Memory B cell (primary cell): ENCODE data around the gene DOCK1.

Experiments
- ATAC-seq: fragments of 150-1000 bp; cut with Tn5 transposase; 2 replicates; pipeline ENCODE4 v1.10.0; 2021; ENCODE audit warnings: low read depth, mild to moderate bottlenecking, moderate library complexity
- DNase-seq, 2 donors: peaks; one replicate each; pipeline ENCODE4 v3.0.0; 2022; ENCODE audit warnings: low spot score in 2 of 2
- H3K27ac Mint-ChIP-seq: one replicate; pipeline ENCODE4 v1.8.0; 2022; ENCODE audit warnings: mild to moderate bottlenecking, moderate library complexity, mixed read lengths
- H3K27me3 Mint-ChIP-seq: one replicate; pipeline ENCODE4 v1.8.0; 2022; ENCODE audit warnings: mixed read lengths
- H3K36me3 Mint-ChIP-seq: one replicate; pipeline ENCODE4 v1.8.0; 2022; ENCODE audit warnings: mild to moderate bottlenecking, mixed read lengths
- H3K4me1 Mint-ChIP-seq: one replicate; pipeline ENCODE4 v1.8.0; 2022; ENCODE audit warnings: mixed read lengths
- H3K4me3 Mint-ChIP-seq: one replicate; pipeline ENCODE4 v1.8.0; 2022; ENCODE audit warnings: mild to moderate bottlenecking, moderate library complexity, mixed read lengths
- H3K9me3 Mint-ChIP-seq: one replicate; pipeline ENCODE4 v1.8.0; 2022; ENCODE audit warnings: mixed read lengths

The DOCK1 gene

DNA sequence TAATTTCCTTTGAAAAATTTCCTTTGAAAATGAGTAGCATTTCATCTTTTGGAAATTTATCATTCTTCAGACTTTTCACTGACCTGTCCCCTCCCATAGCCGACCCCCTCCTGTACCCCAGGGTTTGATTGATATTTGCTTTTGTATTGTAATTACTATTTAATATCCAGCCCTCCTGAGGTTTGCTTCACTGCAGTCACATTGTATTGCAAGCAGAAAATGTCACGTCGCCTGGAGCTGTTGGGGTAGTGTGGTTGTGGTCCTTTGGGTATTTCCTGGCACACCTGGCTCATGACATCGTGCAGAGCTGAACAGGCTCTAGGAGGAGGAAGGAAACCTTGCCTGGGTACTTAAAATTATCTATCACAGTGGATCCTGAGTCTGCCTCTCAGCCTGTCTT, 175.1 kb downstream of the DOCK1 start:
- no peaks in the 10 kb centered on the region for H3K4me1 Mint-ChIP-seq
- no peaks in the 10 kb centered on the region for H3K36me3 Mint-ChIP-seq
- peaks cover 8% of the 10 kb centered on the region for H3K9me3 Mint-ChIP-seq
- no peaks in the 10 kb centered on the region for H3K27me3 Mint-ChIP-seq
- ATAC-seq, result no peak
- H3K27ac Mint-ChIP-seq, result no peak overlapping the region
- no peak overlapping the region for H3K4me3 Mint-ChIP-seq
- DNase-seq, result no peak

DNA sequence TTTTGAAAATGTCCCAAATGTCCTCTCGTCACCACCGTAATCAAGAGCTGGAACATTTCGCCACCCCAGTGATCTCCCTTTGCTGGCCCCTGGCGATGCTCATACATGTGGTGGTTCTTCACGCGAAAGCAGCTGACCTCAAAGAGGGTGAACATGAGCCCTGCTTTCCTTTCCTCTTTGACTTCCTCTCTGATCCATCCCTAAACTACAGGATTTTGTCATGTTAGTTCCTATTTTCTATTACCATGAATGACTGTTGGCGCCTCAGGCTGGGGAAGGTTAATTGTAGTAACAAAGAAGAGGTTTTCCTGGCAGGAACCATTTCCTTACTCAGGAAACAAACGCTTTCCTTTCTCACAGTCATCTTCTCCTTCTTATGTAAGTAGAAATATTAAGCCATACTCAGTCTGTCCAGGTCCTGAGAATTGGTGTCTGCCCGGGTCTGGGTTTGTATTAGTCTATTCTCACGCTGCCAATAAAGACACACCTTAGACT, 176.7 kb downstream of the DOCK1 start:
- peaks cover 8% of the 10 kb centered on the region for H3K9me3 Mint-ChIP-seq
- ATAC-seq (no peak), DNase-seq (no peak)
- no peak overlapping the region for H3K27ac Mint-ChIP-seq
- H3K4me1 Mint-ChIP-seq, result no peaks in the 10 kb centered on the region
- H3K27me3 Mint-ChIP-seq, result no peaks in the 10 kb centered on the region
- H3K4me3 Mint-ChIP-seq, result no peak overlapping the region
- H3K36me3 Mint-ChIP-seq, result no peaks in the 10 kb centered on the region

DNA sequence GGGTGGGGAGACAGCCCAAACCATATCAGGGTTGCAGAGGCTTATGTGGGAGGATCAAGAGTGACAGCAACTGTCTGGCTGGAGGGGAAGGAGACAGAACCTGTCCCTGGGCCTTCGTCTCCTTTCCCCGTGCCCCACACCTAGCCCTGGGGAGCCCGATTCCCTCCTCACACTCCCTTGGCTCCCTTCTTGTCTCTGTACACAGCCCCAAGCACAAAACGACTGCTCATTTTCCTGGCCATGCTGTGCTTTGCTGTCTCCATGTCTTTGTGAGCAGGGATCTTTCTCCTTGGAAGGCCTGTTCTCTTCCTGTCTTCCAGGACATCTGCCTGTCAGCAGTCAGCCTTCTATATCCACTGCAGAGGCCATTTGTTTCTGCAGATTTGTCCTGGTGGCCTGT, 177.4 kb downstream of the DOCK1 start:
- H3K27me3 Mint-ChIP-seq, result no peaks in the 10 kb centered on the region
- H3K9me3 Mint-ChIP-seq, result peaks cover 8% of the 10 kb centered on the region
- H3K27ac Mint-ChIP-seq, result no peak overlapping the region
- H3K36me3 Mint-ChIP-seq, result no peaks in the 10 kb centered on the region
- DNase-seq, result no peak
- ATAC-seq, result no peak
- no peak overlapping the region for H3K4me3 Mint-ChIP-seq
- no peaks in the 10 kb centered on the region for H3K4me1 Mint-ChIP-seq

DNA sequence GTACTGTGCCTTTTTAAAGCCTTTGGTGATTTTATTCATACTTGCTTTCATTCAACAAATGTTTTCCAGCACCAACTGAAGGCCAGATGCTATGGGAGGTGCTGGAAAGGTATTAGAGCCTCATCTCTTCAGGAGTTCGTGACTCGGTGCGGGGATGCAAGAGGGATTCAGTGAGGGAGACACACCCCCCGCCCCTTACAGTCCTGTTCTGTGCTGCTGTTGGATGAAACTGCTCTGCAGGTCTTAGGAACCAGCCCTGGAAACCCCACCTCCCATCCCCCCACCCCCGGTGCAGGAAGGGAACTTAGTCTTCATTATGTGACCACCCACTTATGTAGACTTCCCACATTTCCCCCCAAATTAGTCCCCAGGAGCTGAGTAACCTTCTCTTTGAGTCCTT, 180.7 kb downstream of the DOCK1 start:
- no peaks in the 10 kb centered on the region for H3K27me3 Mint-ChIP-seq
- H3K27ac Mint-ChIP-seq, result no peak overlapping the region
- no peaks in the 10 kb centered on the region for H3K36me3 Mint-ChIP-seq
- no peak overlapping the region for H3K4me3 Mint-ChIP-seq
- DNase-seq (no peak), ATAC-seq (no peak)
- no peaks in the 10 kb centered on the region for H3K4me1 Mint-ChIP-seq
- peaks cover 5% of the 10 kb centered on the region for H3K9me3 Mint-ChIP-seq

DNA sequence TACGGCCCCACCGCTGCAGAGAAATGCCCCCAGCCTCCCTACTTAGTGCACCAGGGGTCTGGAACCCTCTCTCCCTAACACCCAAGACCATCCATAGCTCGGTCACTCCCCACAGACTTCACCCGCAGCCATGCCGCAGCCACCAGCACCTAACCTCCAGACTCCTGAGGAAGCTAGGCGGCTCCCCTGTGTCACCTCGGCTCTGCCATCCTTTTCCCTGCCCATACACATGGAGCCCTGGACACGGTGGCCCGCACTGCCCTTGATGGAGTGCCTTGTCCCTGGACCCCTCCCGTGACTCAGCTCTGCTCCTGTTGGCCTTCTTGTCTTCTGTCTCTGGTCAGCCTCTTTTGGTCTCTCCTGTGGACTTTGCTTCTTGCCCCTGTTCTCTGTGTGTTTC, 183.7 kb downstream of the DOCK1 start:
- no peaks in the 10 kb centered on the region for H3K36me3 Mint-ChIP-seq
- no peaks in the 10 kb centered on the region for H3K27me3 Mint-ChIP-seq
- no peak overlapping the region for H3K4me3 Mint-ChIP-seq
- ATAC-seq (no peak), DNase-seq (no peak)
- no peaks in the 10 kb centered on the region for H3K4me1 Mint-ChIP-seq
- H3K27ac Mint-ChIP-seq, result no peak overlapping the region
- H3K9me3 Mint-ChIP-seq, result peaks cover 2% of the 10 kb centered on the region

DNA sequence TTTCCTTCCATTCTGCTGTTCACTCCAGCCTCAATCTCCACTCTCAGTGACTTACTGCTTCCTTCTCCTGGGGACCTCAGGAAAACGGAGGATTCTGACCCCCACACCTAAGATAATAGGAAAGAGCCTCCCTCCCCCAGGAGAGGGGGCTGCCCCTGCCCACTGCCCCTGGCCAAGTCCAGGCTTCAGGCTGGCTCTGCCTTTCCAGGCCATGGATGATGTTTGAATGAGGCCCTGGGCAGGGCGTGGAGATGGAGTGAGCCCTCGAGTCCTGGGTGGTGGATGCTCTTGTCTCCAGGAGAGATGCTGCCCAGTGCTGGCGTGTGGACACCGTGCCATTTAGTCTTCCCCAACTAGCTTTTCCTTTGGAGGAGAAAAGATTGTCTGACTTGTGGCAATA, 184.2 kb downstream of the DOCK1 start:
- no peak for DNase-seq
- ATAC-seq, result no peak
- H3K36me3 Mint-ChIP-seq, result no peaks in the 10 kb centered on the region
- H3K4me1 Mint-ChIP-seq, result no peaks in the 10 kb centered on the region
- H3K27me3 Mint-ChIP-seq, result no peaks in the 10 kb centered on the region
- H3K4me3 Mint-ChIP-seq, result no peak overlapping the region
- peaks cover 2% of the 10 kb centered on the region for H3K9me3 Mint-ChIP-seq
- no peak overlapping the region for H3K27ac Mint-ChIP-seq

DNA sequence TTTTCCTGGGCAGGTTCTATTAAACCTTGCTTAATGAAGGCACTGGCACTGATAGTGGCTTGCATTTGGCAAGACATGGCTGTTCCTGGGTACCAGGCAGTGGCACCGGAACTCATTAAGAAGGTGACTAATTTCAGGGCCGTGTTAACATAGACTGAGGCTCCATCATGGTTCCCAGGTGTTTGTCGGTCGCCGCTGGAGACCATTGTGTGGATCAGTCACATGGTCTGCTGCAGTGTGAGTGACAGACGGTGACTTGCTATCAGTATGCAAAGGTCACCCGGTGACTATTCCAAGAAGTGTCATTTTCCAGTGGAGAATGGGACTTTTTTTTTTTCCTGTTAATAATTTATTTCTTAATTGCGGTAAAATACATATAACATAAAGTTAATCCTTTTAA, 184.9 kb downstream of the DOCK1 start:
- Mint-ChIP-seq H3K36me3 (no peaks in the 10 kb centered on the region), H3K4me1 (no peaks in the 10 kb centered on the region), H3K4me3 (no peak overlapping the region), H3K27me3 (no peaks in the 10 kb centered on the region), H3K9me3 (peaks cover 2% of the 10 kb centered on the region), H3K27ac (no peak overlapping the region)
- DNase-seq, result no peak
- no peak for ATAC-seq

DNA sequence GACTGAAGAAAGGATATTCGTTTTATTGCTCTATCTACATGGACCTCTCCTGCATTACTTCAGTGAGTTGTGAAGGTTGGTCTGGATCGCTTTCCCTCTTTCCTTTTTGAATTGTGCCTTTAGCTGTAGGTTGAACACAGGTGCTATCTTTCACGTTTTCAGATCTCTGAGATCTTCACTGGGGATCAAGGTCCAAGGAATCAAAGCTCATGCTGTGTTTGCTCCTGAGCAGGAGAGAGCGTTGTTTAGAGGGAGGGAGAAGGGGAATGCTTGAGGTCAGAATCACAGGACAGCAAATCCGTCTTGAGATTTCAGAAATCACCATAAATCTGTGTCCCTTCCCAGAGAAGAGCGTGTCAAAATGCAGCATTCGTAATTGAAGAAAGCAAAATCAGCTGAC, 186.1 kb downstream of the DOCK1 start:
- no peak overlapping the region for H3K4me3 Mint-ChIP-seq
- H3K27me3 Mint-ChIP-seq, result no peaks in the 10 kb centered on the region
- no peaks in the 10 kb centered on the region for H3K4me1 Mint-ChIP-seq
- DNase-seq, result no peak
- H3K9me3 Mint-ChIP-seq, result peaks cover 2% of the 10 kb centered on the region
- H3K27ac Mint-ChIP-seq, result no peak overlapping the region
- no peaks in the 10 kb centered on the region for H3K36me3 Mint-ChIP-seq
- no peak for ATAC-seq

DNA sequence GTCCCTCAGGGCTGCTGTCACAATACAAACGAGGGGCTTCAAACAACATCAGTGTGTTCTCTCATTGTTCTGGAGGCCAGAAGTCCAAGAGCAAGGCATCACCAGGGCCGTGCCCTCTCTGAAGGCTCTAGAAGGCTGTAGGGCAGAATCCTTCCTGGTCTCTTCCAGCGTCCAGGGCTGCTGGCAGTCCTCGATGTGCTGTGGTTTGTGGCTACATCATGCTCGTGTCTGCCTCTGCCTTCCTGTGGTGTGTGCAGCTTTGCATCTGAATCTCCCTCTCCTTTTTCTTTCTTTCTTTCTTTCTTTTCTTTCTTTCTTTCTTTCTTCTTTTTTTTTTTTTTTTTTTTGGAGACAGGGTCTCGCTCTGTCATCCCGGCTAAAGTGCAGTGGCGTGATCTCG, 187.7 kb downstream of the DOCK1 start:
- Mint-ChIP-seq H3K27me3 (no peaks in the 10 kb centered on the region), H3K27ac (no peak overlapping the region), H3K36me3 (no peaks in the 10 kb centered on the region), H3K4me1 (no peaks in the 10 kb centered on the region), H3K9me3 (peaks cover 2% of the 10 kb centered on the region), H3K4me3 (no peak overlapping the region)
- ATAC-seq (no peak), DNase-seq (no peak)

DNA sequence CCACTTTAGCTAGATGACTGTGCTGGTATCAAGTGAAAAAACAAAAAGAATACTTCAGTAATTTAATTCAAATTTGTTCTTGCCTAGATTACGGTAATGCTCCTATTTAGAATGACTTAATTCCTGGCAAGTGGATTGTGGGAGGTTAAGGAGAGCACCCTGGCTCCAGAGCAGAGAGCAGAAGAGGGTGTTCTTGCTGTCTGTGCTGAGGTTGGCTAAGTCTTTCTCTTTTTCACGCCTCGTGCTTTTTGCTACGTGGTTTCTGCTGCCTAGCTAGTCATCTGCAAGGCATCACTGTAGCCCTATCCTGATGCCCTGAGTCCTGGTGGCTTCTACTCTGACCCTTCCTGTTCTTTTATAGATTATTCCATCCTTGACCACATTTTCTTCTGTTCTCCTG, 189.8 kb downstream of the DOCK1 start:
- H3K27ac Mint-ChIP-seq, result no peak overlapping the region
- H3K9me3 Mint-ChIP-seq, result peaks cover 5% of the 10 kb centered on the region
- DNase-seq (no peak), ATAC-seq (no peak)
- no peaks in the 10 kb centered on the region for H3K36me3 Mint-ChIP-seq
- H3K4me1 Mint-ChIP-seq, result no peaks in the 10 kb centered on the region
- H3K4me3 Mint-ChIP-seq, result no peak overlapping the region
- H3K27me3 Mint-ChIP-seq, result no peaks in the 10 kb centered on the region

DNA sequence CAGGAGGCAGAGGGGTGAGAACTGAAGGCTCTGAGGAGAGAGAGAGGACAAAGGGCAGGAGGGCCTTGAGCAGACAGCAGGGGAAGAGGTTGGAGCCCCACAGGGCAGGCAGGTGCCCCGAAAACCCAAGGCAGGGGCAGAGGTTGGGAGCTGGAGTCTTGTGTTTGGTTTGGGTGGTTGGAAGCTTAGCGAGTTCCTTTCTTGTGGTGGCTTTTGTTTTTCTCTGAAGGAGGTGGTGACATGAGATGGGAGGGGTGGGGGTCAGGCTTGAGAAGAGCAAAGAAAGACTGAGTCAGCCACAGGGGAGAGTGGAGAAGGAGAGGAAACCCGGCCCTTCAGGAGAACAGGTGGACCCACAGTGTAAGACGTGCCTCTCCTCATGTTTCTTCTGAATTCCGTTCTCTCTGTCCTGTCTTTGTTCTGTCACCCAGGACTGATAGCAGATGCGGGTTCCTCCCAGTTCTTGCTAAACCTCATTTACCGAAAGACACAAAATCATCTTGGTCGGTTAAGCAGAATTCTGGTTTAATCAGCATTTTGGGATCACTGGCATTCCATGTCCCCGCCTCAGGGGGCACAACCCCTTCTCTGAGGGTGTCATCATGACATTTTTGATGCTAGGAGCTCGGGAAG, 195.9 kb downstream of the DOCK1 start:
- H3K36me3 Mint-ChIP-seq, result no peaks in the 10 kb centered on the region
- no peak overlapping the region for H3K4me3 Mint-ChIP-seq
- no peak for ATAC-seq
- H3K4me1 Mint-ChIP-seq, result no peaks in the 10 kb centered on the region
- H3K27ac Mint-ChIP-seq, result no peak overlapping the region
- H3K9me3 Mint-ChIP-seq, result peaks cover 8% of the 10 kb centered on the region
- no peaks in the 10 kb centered on the region for H3K27me3 Mint-ChIP-seq
- no peak for DNase-seq

DNA sequence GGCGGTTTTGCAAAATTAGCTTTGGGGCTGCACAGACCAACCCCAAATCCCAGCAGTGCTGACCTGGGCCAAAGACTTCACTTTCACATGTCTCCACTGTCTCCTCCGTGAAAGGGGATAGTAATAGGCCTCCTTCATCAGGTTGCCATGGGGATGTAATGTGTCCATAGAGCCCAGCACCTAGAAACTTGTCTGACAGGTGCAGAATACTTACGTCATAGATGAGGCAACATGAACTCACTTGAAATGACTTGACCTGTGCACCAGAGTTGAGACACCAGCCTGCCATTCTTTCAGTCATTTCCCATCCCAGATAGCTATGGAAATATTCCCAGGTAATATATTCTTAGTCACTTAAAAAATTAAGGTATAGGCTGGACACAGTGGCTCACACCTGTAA, 196.9 kb downstream of the DOCK1 start:
- no peaks in the 10 kb centered on the region for H3K27me3 Mint-ChIP-seq
- no peak overlapping the region for H3K27ac Mint-ChIP-seq
- peaks cover 8% of the 10 kb centered on the region for H3K9me3 Mint-ChIP-seq
- ATAC-seq, result no peak
- no peak overlapping the region for H3K4me3 Mint-ChIP-seq
- DNase-seq, result no peak
- H3K36me3 Mint-ChIP-seq, result no peaks in the 10 kb centered on the region
- H3K4me1 Mint-ChIP-seq, result no peaks in the 10 kb centered on the region

DNA sequence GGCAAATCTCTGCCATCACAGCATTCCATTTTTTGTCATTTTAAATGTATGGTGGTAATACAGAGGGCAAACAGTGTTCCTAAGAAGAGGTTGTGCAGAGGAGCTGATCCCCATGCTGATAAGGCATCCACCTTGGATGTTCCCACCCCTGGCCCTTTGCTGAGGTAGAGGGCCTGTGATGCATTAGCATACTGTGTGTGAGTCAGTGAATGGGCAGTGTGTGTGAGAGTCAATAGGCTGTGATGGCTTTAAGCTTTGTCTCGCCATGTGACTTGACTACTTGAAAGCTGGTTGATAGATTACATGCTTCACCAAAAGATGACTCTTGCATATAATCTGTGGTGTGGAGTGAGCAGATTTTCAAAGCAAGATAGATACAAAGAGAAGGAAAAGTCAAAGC, 209.9 kb downstream of the DOCK1 start:
- Mint-ChIP-seq H3K4me3 (no peak overlapping the region), H3K9me3 (peaks cover 6% of the 10 kb centered on the region), H3K4me1 (no peaks in the 10 kb centered on the region), H3K27me3 (peaks cover 2% of the 10 kb centered on the region), H3K36me3 (no peaks in the 10 kb centered on the region), H3K27ac (no peak overlapping the region)
- DNase-seq (no peak), ATAC-seq (no peak)

DNA sequence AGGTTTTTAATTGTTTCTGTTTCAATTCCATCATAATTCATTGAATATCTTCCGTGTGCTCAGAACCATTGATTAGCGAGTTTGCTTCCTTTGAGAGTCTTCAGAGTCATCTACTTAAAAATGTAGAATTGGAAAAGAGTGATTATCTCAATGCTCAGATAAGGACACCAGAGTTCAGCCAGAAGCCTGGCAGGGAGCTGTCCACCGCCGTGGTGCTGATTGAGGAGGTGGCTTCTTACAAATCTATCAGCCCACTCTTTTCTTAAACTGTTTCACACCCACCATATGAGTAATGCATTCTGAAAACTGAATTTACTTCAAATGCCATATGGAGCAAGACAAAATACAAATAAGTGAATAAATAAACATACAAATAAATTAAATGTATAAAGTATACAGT, 211.9 kb downstream of the DOCK1 start:
- Mint-ChIP-seq H3K9me3 (peaks cover 6% of the 10 kb centered on the region), H3K27me3 (peaks cover 2% of the 10 kb centered on the region), H3K36me3 (no peaks in the 10 kb centered on the region), H3K4me1 (no peaks in the 10 kb centered on the region), H3K27ac (no peak overlapping the region), H3K4me3 (no peak overlapping the region)
- no peak for DNase-seq
- ATAC-seq, result no peak

DNA sequence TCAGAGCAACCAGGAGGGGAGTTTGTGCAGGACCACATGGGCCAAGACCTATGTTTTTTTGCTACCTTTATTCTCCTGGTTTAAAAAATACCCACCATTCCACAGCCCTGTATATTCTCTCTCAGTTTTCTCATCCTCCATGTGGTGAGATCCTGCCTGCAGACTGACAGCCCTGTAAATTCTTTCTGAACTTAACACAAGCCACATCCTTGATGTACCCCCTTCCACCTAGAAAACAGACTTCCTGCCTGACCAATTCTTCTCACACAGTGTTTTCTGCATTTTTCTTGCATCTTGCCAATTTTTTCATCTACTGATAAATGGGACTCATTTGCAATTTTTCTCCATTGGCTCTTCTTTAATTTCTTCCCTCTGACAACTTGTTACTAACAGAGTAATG, 212.8 kb downstream of the DOCK1 start:
- no peak for ATAC-seq
- DNase-seq, result no peak
- no peaks in the 10 kb centered on the region for H3K4me1 Mint-ChIP-seq
- H3K27me3 Mint-ChIP-seq, result peaks cover 2% of the 10 kb centered on the region
- H3K27ac Mint-ChIP-seq, result no peak overlapping the region
- no peaks in the 10 kb centered on the region for H3K36me3 Mint-ChIP-seq
- H3K4me3 Mint-ChIP-seq, result no peak overlapping the region
- peaks cover 6% of the 10 kb centered on the region for H3K9me3 Mint-ChIP-seq
